ENCODE data around the gene PKHD1. TPM values are rescaled to one million over a fixed set of nuclear protein-coding genes. Genes with fewer than 3 reads are reported as not detected.

PKHD1 gene
- total and polyA plus RNA-seq, 2 experiments from 2014 or later: 0.47 to 3.3 TPM

GRCh38 chr6:51630011-51630410 lies 457.4 kb downstream of the PKHD1 start:
- Histone ChIP-seq H3K9me2 (replicated peaks; ENCODE audit: insufficient read depth) (no peaks in the 10 kb centered on the region), H3K27ac (no peak overlapping the region), H3K79me2 (no peaks in the 10 kb centered on the region), H2AFZ (no peak overlapping the region), H3K4me3 (no peak overlapping the region), H4K20me1 (ENCODE audit: insufficient read depth, poor library complexity, severe bottlenecking) (no peaks in the 10 kb centered on the region), H3K27me3 (no peaks in the 10 kb centered on the region), H3K9me3 (ENCODE audit: low read depth) (no peaks in the 10 kb centered on the region), H3K36me3 (replicated peaks; ENCODE audit: insufficient read depth, low read depth) (no peaks in the 10 kb centered on the region), H3K4me1 (ENCODE audit: insufficient read depth) (no peaks in the 10 kb centered on the region), H3K4me2 (no peak overlapping the region)
- TF ChIP-seq EZH2phosphoT487 (IDR thresholded peaks at IDR 0.05; ENCODE audit: low read depth, severe bottlenecking, unreplicated experiment) (no peak), EZH2 (IDR thresholded peaks at IDR 0.05; ENCODE audit: borderline replicate concordance) (no peak), CTCF (IDR thresholded peaks at IDR 0.05; ENCODE audit: poor library complexity) (no peak)
- DNase-seq (ENCODE audit: low spot score): no peak
- 86% methylated on average over 4 of the region's 4 CpGs for WGBS (ENCODE audit: low lambda C conversion rate, missing lambda C conversion rate)

DNA sequence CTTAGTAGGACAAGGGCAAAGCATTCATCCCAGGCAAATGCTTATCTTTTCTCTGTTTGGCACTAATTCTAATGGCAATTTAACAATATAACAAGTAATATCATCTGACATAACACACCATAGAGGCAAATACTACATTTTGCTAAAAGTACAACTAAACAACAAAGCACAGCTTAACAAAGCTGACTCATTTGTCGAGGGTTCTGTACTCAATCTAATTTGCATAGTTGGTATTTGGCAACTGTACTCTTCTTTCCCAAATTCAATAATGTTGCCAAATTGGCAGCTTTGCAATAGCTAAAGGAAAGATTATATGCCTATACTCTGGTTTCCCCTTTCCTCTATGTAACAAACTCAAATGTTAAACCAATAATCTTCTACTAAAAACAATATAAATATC lies 461.0 kb downstream of the PKHD1 start:
- no peaks in the 10 kb centered on the region for H4K20me1 ChIP-seq (ENCODE audit: insufficient read depth, poor library complexity, severe bottlenecking)
- WGBS (ENCODE audit: low lambda C conversion rate, missing lambda C conversion rate): 61% methylated on average over 1 of the region's 1 CpG
- H3K27me3 ChIP-seq: no peaks in the 10 kb centered on the region
- H3K79me2 ChIP-seq: no peaks in the 10 kb centered on the region
- H2AFZ ChIP-seq: no peak overlapping the region
- TF ChIP-seq CTCF (IDR thresholded peaks at IDR 0.05; ENCODE audit: poor library complexity): no peak
- TF ChIP-seq EZH2phosphoT487 (IDR thresholded peaks at IDR 0.05; ENCODE audit: low read depth, severe bottlenecking, unreplicated experiment): no peak
- no peak for TF ChIP-seq EZH2 (IDR thresholded peaks at IDR 0.05; ENCODE audit: borderline replicate concordance)
- H3K9me2 ChIP-seq (replicated peaks; ENCODE audit: insufficient read depth): no peaks in the 10 kb centered on the region
- H3K27ac ChIP-seq: no peak overlapping the region
- H3K4me1 ChIP-seq (ENCODE audit: insufficient read depth): no peaks in the 10 kb centered on the region
- no peaks in the 10 kb centered on the region for H3K36me3 ChIP-seq (replicated peaks; ENCODE audit: insufficient read depth, low read depth)
- no peaks in the 10 kb centered on the region for H3K9me3 ChIP-seq (ENCODE audit: low read depth)
- no peak overlapping the region for H3K4me3 ChIP-seq
- DNase-seq (ENCODE audit: low spot score): no peak
- no peak overlapping the region for H3K4me2 ChIP-seq

GRCh38 chr6:51625566-51625965 lies 461.8 kb downstream of the PKHD1 start:
- Histone ChIP-seq H3K9me2 (replicated peaks; ENCODE audit: insufficient read depth) (no peaks in the 10 kb centered on the region), H3K79me2 (no peaks in the 10 kb centered on the region), H2AFZ (no peak overlapping the region), H3K9me3 (ENCODE audit: low read depth) (no peaks in the 10 kb centered on the region), H3K4me3 (no peak overlapping the region), H3K27ac (no peak overlapping the region), H3K27me3 (no peaks in the 10 kb centered on the region), H3K36me3 (replicated peaks; ENCODE audit: insufficient read depth, low read depth) (no peaks in the 10 kb centered on the region), H3K4me2 (no peak overlapping the region), H3K4me1 (ENCODE audit: insufficient read depth) (no peaks in the 10 kb centered on the region), H4K20me1 (ENCODE audit: insufficient read depth, poor library complexity, severe bottlenecking) (no peaks in the 10 kb centered on the region)
- 89% methylated on average over 4 of the region's 4 CpGs for WGBS (ENCODE audit: low lambda C conversion rate, missing lambda C conversion rate)
- TF ChIP-seq EZH2 (IDR thresholded peaks at IDR 0.05; ENCODE audit: borderline replicate concordance): no peak
- DNase-seq (ENCODE audit: low spot score): no peak

GRCh38 chr6:51620971-51621370 lies 466.4 kb downstream of the PKHD1 start:
- WGBS (ENCODE audit: low lambda C conversion rate, missing lambda C conversion rate): 80% methylated on average over 1 of the region's 1 CpG
- TF ChIP-seq EZH2phosphoT487 (IDR thresholded peaks at IDR 0.05; ENCODE audit: low read depth, severe bottlenecking, unreplicated experiment) (no peak), CTCF (IDR thresholded peaks at IDR 0.05; ENCODE audit: poor library complexity) (no peak), EZH2 (IDR thresholded peaks at IDR 0.05; ENCODE audit: borderline replicate concordance) (no peak)
- no peaks in the 10 kb centered on the region for H3K79me2 ChIP-seq
- H3K36me3 ChIP-seq (replicated peaks; ENCODE audit: insufficient read depth, low read depth): no peaks in the 10 kb centered on the region
- H3K9me2 ChIP-seq (replicated peaks; ENCODE audit: insufficient read depth): no peaks in the 10 kb centered on the region
- no peak for DNase-seq (ENCODE audit: low spot score)
- H2AFZ ChIP-seq: no peak overlapping the region
- no peaks in the 10 kb centered on the region for H4K20me1 ChIP-seq (ENCODE audit: insufficient read depth, poor library complexity, severe bottlenecking)
- no peak overlapping the region for H3K4me2 ChIP-seq
- H3K9me3 ChIP-seq (ENCODE audit: low read depth): no peaks in the 10 kb centered on the region
- H3K27me3 ChIP-seq: no peaks in the 10 kb centered on the region
- peaks cover 7% of the 10 kb centered on the region for H3K4me1 ChIP-seq (ENCODE audit: insufficient read depth)
- no peak overlapping the region for H3K4me3 ChIP-seq
- no peak overlapping the region for H3K27ac ChIP-seq

Data from hepatocyte (in vitro differentiated cells).